ENCODE measurements around the gene ZNF335. TPM values are rescaled to one million over a fixed set of nuclear protein-coding genes. Genes with fewer than 3 reads are reported as not detected.

Gene ZNF335
- total and polyA plus RNA-seq, 2 experiments from 2014 or later: 12.6 to 14.9 TPM

DNA sequence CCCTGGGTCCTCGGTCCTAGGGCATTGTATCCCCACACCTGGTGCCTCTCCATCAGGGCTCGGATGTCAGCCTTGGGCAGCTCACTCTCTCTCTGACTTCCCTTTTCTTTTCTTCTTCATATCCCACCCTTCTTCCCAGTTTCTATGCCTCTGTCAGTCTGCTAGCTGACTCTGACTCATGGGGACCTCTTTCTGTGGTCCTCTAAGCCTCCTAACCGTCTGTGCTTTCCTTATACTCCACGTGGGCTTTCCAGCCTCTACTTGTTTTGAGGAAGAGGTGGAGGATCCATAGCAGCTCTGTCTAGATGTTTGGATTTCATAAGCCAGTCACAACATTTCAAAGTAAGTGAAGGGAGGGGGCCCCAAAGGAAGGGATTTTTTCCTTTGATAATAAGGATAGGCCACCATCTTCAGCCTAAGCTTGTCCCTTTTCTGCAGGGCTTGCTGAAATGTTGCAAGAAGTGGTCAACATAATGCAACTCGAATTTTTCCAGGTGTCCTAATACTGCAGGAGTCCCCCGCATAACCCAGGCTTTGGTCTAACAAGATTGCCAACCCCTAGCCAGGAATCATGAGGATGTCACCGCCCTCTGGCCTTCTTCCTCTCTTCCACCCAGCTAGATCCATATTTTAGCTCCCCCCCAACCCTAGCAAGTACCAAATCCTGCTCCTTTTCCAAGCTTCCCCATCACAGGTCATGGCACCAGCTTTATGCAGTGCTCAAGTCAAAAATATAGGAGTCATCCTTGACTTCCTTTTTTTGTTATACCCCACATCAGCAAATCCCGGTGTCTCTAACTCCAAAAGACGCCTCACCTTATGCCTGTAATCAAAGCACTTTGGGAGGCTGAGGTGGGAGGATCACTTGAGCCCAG, 51.3 kb downstream of the ZNF335 start:
- TF ChIP-seq EZH2phosphoT487 (IDR thresholded peaks at IDR 0.05; ENCODE audit: low read depth, severe bottlenecking, unreplicated experiment) (no peak), EZH2 (IDR thresholded peaks at IDR 0.05; ENCODE audit: borderline replicate concordance) (no peak)
- TF ChIP-seq, protein P1, sequence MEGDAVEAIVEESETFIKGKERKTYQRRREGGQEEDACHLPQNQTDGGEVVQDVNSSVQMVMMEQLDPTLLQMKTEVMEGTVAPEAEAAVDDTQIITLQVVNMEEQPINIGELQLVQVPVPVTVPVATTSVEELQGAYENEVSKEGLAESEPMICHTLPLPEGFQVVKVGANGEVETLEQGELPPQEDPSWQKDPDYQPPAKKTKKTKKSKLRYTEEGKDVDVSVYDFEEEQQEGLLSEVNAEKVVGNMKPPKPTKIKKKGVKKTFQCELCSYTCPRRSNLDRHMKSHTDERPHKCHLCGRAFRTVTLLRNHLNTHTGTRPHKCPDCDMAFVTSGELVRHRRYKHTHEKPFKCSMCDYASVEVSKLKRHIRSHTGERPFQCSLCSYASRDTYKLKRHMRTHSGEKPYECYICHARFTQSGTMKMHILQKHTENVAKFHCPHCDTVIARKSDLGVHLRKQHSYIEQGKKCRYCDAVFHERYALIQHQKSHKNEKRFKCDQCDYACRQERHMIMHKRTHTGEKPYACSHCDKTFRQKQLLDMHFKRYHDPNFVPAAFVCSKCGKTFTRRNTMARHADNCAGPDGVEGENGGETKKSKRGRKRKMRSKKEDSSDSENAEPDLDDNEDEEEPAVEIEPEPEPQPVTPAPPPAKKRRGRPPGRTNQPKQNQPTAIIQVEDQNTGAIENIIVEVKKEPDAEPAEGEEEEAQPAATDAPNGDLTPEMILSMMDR (IDR thresholded peaks at IDR 0.05; ENCODE audit: poor library complexity): no peak
- Histone ChIP-seq H3K27ac (peak overlapping the region; percentile 88), H3K4me1 (ENCODE audit: insufficient read depth) (peaks cover 22% of the 10 kb centered on the region), H3K9me3 (ENCODE audit: low read depth) (no peaks in the 10 kb centered on the region), H3K36me3 (replicated peaks; ENCODE audit: insufficient read depth, low read depth) (no peaks in the 10 kb centered on the region), H3K9me2 (replicated peaks; ENCODE audit: insufficient read depth) (no peaks in the 10 kb centered on the region), H3K79me2 (no peaks in the 10 kb centered on the region), H4K20me1 (ENCODE audit: insufficient read depth, poor library complexity, severe bottlenecking) (no peaks in the 10 kb centered on the region), H2AFZ (no peak overlapping the region), H3K4me2 (peak overlapping the region; percentile 37), H3K4me3 (no peak overlapping the region), H3K27me3 (no peaks in the 10 kb centered on the region)
- WGBS (ENCODE audit: low lambda C conversion rate, missing lambda C conversion rate): 78% methylated on average over 9 of the region's 9 CpGs
- DNase-seq (ENCODE audit: low spot score): no peak

DNA sequence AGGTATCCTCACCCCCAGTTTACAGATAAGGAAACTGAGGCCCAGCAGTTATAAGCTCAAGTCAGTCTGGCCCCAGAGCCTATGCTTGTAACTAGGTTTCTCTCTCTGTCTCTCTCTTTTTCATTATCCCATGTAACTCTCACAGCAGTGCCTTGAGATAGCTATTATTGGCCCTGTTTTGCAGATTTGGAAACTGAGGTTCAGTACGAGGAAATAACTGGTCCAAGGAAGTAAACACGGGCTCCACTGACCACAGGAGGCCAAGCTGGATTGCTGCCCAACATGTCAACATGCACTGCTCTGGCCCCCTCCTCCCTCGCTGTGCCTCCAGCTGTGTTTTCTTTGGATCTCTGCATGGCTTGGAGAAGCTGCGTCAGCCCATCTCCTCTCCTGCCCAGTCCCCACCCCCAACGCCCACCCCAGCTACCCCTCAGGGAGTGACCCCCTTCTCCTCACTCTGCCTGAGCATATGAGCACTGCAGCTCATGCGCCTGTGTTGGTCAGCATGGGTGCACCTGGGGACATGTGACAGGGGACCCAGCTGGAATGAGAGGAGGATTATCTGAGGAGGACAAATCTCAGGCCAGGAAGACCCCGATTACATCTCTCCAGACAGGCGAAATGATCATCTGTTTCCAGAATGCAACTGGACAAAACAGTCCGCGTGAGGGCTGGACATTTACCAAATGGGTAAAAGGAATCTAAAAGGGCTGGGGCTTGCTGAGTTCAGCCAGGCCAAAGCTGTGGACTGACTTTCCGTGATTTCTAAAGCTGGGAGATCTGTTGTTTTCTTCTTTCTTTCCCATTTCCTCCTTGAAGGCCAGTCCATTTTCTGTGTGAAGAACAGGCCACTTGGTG, 52.2 kb downstream of the ZNF335 start:
- Histone ChIP-seq H3K79me2 (no peaks in the 10 kb centered on the region), H3K27ac (peak overlapping the region; percentile 88), H4K20me1 (ENCODE audit: insufficient read depth, poor library complexity, severe bottlenecking) (no peaks in the 10 kb centered on the region), H3K36me3 (replicated peaks; ENCODE audit: insufficient read depth, low read depth) (no peaks in the 10 kb centered on the region), H3K9me3 (ENCODE audit: low read depth) (no peaks in the 10 kb centered on the region), H2AFZ (no peak overlapping the region), H3K27me3 (no peaks in the 10 kb centered on the region), H3K4me3 (no peak overlapping the region), H3K4me1 (ENCODE audit: insufficient read depth) (peaks cover 16% of the 10 kb centered on the region), H3K4me2 (peak overlapping the region; percentile 37), H3K9me2 (replicated peaks; ENCODE audit: insufficient read depth) (no peaks in the 10 kb centered on the region)
- WGBS (ENCODE audit: low lambda C conversion rate, missing lambda C conversion rate): 65% methylated on average over 11 of the region's 11 CpGs
- no peak for TF ChIP-seq EZH2phosphoT487 (IDR thresholded peaks at IDR 0.05; ENCODE audit: low read depth, severe bottlenecking, unreplicated experiment)
- no peak for TF ChIP-seq EZH2 (IDR thresholded peaks at IDR 0.05; ENCODE audit: borderline replicate concordance)
- TF ChIP-seq, protein P1 (IDR thresholded peaks at IDR 0.05; ENCODE audit: poor library complexity): no peak
- no peak for DNase-seq (ENCODE audit: low spot score)

DNA sequence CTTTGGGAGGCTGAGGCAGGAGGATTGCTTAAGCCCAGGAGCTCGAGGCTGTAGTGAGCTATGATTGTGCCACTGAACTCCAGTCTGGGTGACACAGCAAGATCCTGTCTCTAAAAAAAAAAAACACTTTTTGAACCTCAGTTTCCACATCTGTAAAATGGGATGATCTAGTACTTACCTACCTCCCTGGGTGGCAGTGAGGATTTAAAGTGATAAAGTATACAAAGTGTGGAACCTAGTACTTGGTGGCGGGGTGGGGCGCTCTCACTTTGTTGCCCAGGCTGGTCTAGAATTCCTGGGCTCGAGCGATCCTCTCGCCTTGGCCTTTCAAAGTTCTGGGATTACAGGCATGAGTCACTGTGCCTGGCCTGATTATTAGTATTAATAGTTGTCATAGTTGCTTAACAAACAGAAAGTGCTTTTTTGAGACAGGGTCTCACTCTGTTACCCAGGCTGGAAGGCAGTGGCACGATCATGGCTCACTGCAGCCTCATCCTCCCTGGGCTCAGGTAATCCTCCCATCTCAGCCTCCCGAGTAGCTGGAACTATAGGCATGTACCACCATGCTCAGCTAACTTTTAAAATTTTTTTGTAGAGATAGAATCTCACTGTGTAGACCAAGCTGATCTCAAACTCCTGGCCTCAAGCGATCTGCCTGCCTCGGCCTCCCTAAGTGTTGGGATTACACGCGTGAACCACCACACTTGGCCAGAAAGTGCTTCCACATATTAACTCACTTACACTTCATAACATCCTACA, 53.0 kb downstream of the ZNF335 start:
- Histone ChIP-seq H3K9me3 (ENCODE audit: low read depth) (no peaks in the 10 kb centered on the region), H3K36me3 (replicated peaks; ENCODE audit: insufficient read depth, low read depth) (no peaks in the 10 kb centered on the region), H3K4me3 (no peak overlapping the region), H3K9me2 (replicated peaks; ENCODE audit: insufficient read depth) (no peaks in the 10 kb centered on the region), H3K27me3 (no peaks in the 10 kb centered on the region), H2AFZ (no peak overlapping the region), H3K4me1 (ENCODE audit: insufficient read depth) (peaks cover 11% of the 10 kb centered on the region), H4K20me1 (ENCODE audit: insufficient read depth, poor library complexity, severe bottlenecking) (no peaks in the 10 kb centered on the region), H3K4me2 (no peak overlapping the region), H3K79me2 (no peaks in the 10 kb centered on the region), H3K27ac (peak overlapping the region; percentile 88)
- DNase-seq (ENCODE audit: low spot score): no peak
- WGBS (ENCODE audit: low lambda C conversion rate, missing lambda C conversion rate): 85% methylated on average over 12 of the region's 12 CpGs
- TF ChIP-seq EZH2 (IDR thresholded peaks at IDR 0.05; ENCODE audit: borderline replicate concordance) (no peak), EZH2phosphoT487 (IDR thresholded peaks at IDR 0.05; ENCODE audit: low read depth, severe bottlenecking, unreplicated experiment) (no peak)
- TF ChIP-seq, protein P1 (IDR thresholded peaks at IDR 0.05; ENCODE audit: poor library complexity): no peak
